OCI-LY7 (cell line): ENCODE data around the gene SELENOM. TPM values are rescaled to one million over a fixed set of nuclear protein-coding genes. Genes with fewer than 3 reads are reported as not detected.
"Not testable (repeated sequence)": the region's sequence is repeated elsewhere in the genome, so short reads cannot be mapped to it uniquely, and the experiment has no call there.

ENCODE experiments used
- BruUV-seq: library from RNA; stranded (reverse); fragments of 400-500 nt; replicated peaks from 2 replicates; lab custom pipeline; 2021; lab: Mats Ljungman, UMichigan
- CTCF ChIA-PET: fragments of 300-600 bp; sonication (Branson Sonifier 250); formaldehyde crosslinking; loops from one replicate; lab custom pipeline; 2022; ENCODE audit warnings: antibody characterized with exemption; ENCODE audit not compliant: unreplicated experiment; lab: Charles Lee
- POLR2A ChIA-PET: fragments of 300-600 bp; sonication (Branson Sonifier 250); formaldehyde crosslinking; loops from one replicate; lab custom pipeline; 2022; ENCODE audit warnings: antibody characterized with exemption; lab: Charles Lee
- DNase-seq: peaks from one replicate; pipeline ENCODE4 v3.0.0-alpha.2; 2015; ENCODE audit warnings: low spot score
- H2AFZ ChIP-seq: fragments of 200-600 bp; sonication (generic), shearing (Covaris generic); 2 replicates; pipeline ENCODE4 v1.6.1; 2014; ENCODE audit warnings: mild to moderate bottlenecking, antibody characterized with exemption, low read length, moderate library complexity
- H3K27ac ChIP-seq: fragments of 200-600 bp; sonication (generic); 2 replicates; pipeline ENCODE4 v1.5.1; 2014; ENCODE audit warnings: mixed run types, low read depth, mild to moderate bottlenecking, moderate library complexity, low read length, inconsistent platforms; ENCODE audit not compliant: poor library complexity, severe bottlenecking
- H3K36me3 ChIP-seq: fragments of 200-600 bp; sonication (generic); 2 replicates; pipeline ENCODE4 v1.6.1; 2014; ENCODE audit warnings: mild to moderate bottlenecking, antibody characterized with exemption, low read length, moderate library complexity, mixed read lengths; ENCODE audit not compliant: insufficient read depth
- H3K4me1 ChIP-seq: fragments of 200-600 bp; sonication (generic); 2 replicates; pipeline ENCODE4 v1.5.1; 2014; ENCODE audit warnings: mild to moderate bottlenecking, low read length; ENCODE audit not compliant: insufficient read depth, poor library complexity, severe bottlenecking
- H3K4me2 ChIP-seq: fragments of 200-600 bp; sonication (generic); 2 replicates; pipeline ENCODE4 v1.6.1; 2014; ENCODE audit warnings: mild to moderate bottlenecking, low read length
- H3K4me3 ChIP-seq: fragments of 200-600 bp; sonication (generic); 2 replicates; pipeline ENCODE4 v1.5.1; 2014; ENCODE audit warnings: mild to moderate bottlenecking, low read depth, low read length; ENCODE audit not compliant: poor library complexity, severe bottlenecking
- H3K79me2 ChIP-seq: fragments of 200-600 bp; sonication (generic); 2 replicates; pipeline ENCODE4 v1.6.1; 2016; ENCODE audit warnings: low read depth, mild to moderate bottlenecking, low read length, moderate library complexity, mixed read lengths; ENCODE audit not compliant: insufficient read depth
- H3K9me2 ChIP-seq: fragments of 200-600 bp; sonication (generic); 2 replicates; pipeline ENCODE4 v1.6.1; 2016; ENCODE audit warnings: mild to moderate bottlenecking, low read length, mixed read lengths; ENCODE audit not compliant: insufficient read depth
- H3K9me3 ChIP-seq: fragments of 200-600 bp; sonication (generic); 2 replicates; pipeline ENCODE4 v1.6.1; 2014; ENCODE audit warnings: mild to moderate bottlenecking, mixed run types, low read length, mixed read lengths
- H4K20me1 ChIP-seq: fragments of 200-600 bp; sonication (generic); 2 replicates; pipeline ENCODE4 v1.6.1; 2014; ENCODE audit warnings: mild to moderate bottlenecking, antibody characterized with exemption, low read length, moderate library complexity, mixed read lengths; ENCODE audit not compliant: insufficient read depth
- CTCF ChIP-seq: fragments of 200-600 bp; sonication (generic); conservative IDR thresholded peaks from 2 replicates; pipeline ENCODE4 v1.5.1; 2014; ENCODE audit warnings: mild to moderate bottlenecking, antibody characterized with exemption, low read length, moderate library complexity, mixed read lengths
- EZH2phosphoT487 ChIP-seq: fragments of 200-600 bp; sonication (generic); IDR thresholded peaks from 2 replicates; pipeline ENCODE4 v1.6.1; 2018; ENCODE audit warnings: low read depth, borderline replicate concordance, mild to moderate bottlenecking, mixed run types, antibody characterized with exemption, low read length, moderate library complexity, mixed read lengths
- intact Hi-C: fragments of 100-400 bp; cut with micrococcal nuclease; formaldehyde crosslinking; loops from one replicate; pipeline ENCODE4 v1.10.0; 2022; ENCODE audit not compliant: unreplicated experiment
- total RNA-seq, 2 experiments: library from RNA; depleted of rRNA in 1 of 2; stranded (reverse); fragments of >200 nt in 1 of 2; shearing (Covaris generic) in 1 of 2; gene quantifications; 2 replicates each; pipeline ENCODE4 v1.2.3, GENCODE V29; 2014 to 2022

The SELENOM gene
- total RNA-seq, 2 experiments from 2014 or later = 0.55 to 1.4 TPM

DNA sequence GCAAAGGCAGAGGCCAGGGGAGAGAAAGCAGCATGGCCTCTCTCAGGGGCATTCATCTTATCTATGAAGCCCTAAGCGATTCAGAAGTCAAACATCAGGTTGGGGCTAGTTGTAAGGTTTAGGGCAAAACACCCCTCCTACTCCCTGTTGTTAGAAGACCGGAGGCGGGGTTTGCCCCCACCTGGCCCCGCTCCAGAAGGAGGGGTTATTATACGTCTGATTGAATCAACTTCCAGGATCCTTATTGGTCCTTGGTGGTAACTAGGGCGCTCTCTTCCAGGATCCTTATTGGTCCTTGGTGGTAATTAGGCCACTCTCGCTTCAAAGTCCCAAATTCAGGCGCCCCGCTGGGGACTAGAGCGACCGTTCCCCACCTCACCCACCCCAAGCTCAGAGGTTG lies 38.4 kb downstream of the SELENOM start:
- DNase-seq = no peak
- Histone ChIP-seq H3K4me3 (no peak overlapping the region), H3K4me1 (peaks cover 9% of the 10 kb centered on the region), H3K36me3 (no peaks in the 10 kb centered on the region), H3K9me3 (no peaks in the 10 kb centered on the region; the same call in 1 of the 2 replicates), H3K9me2 (no peaks in the 10 kb centered on the region), H2AFZ (no peak overlapping the region), H3K27ac (no peak overlapping the region), H3K79me2 (peaks cover 6% of the 10 kb centered on the region; the same call in 1 of the 2 replicates), H3K4me2 (no peak overlapping the region), H4K20me1 (no peaks in the 10 kb centered on the region)
- intact Hi-C loops = no loop called here
- no peak for TF ChIP-seq EZH2phosphoT487
- TF ChIP-seq CTCF = no peak
- POLR2A ChIA-PET = no interaction called here
- CTCF ChIA-PET = no interaction called here
- no TSS peak for BruUV-seq

GRCh38 chr22:31064369-31064768 lies 43.0 kb downstream of the SELENOM start:
- peaks cover 15% of the 10 kb centered on the region for H3K4me1 ChIP-seq
- no peaks in the 10 kb centered on the region; the same call in 1 of the 2 replicates for H3K36me3 ChIP-seq
- H3K27ac ChIP-seq = no peak overlapping the region
- H3K9me3 ChIP-seq = no peaks in the 10 kb centered on the region; the same call in 1 of the 2 replicates
- intact Hi-C loops = no loop called here
- TF ChIP-seq EZH2phosphoT487 (no peak), CTCF (no peak)
- H3K4me2 ChIP-seq = peak overlapping the region; percentile 45
- H3K9me2 ChIP-seq = no peaks in the 10 kb centered on the region
- H3K79me2 ChIP-seq = peaks cover 6% of the 10 kb centered on the region; the same call in 1 of the 2 replicates
- TSS peak; percentile 86 for BruUV-seq
- DNase-seq = no peak
- POLR2A ChIA-PET = interaction anchor here (1.1 to 1.9 kb wide), 4 partner anchors 17 to 95 kb away, joined by 3 to 9 read pairs (median 8); partner anchors contain the start of genes SMTN and TUG1
- H2AFZ ChIP-seq = peak overlapping the region; percentile 96
- H4K20me1 ChIP-seq = no peaks in the 10 kb centered on the region
- CTCF ChIA-PET = interaction anchor here (1.2 to 1.4 kb wide), 2 partner anchors 16 to 21 kb away, joined by 5 to 6 read pairs; partner anchors contain the start of gene SMTN
- peak overlapping the region; percentile 60 for H3K4me3 ChIP-seq

- H3K27ac ChIP-seq = no peak overlapping the region
- no peaks in the 10 kb centered on the region; the same call in 1 of the 2 replicates for H3K36me3 ChIP-seq
- no peak overlapping the region for H3K4me3 ChIP-seq
- no peak overlapping the region; the same call in 1 of the 2 replicates for H2AFZ ChIP-seq
- no peaks in the 10 kb centered on the region; the same call in 1 of the 2 replicates for H3K9me3 ChIP-seq
- peaks cover 15% of the 10 kb centered on the region for H3K4me1 ChIP-seq
- no TSS peak for BruUV-seq
- H3K4me2 ChIP-seq = no peak overlapping the region
- H4K20me1 ChIP-seq = no peaks in the 10 kb centered on the region
- TF ChIP-seq CTCF = no peak
- TF ChIP-seq EZH2phosphoT487 = no peak
- no peaks in the 10 kb centered on the region for H3K9me2 ChIP-seq
- H3K79me2 ChIP-seq = peaks cover 6% of the 10 kb centered on the region; the same call in 1 of the 2 replicates
- ChIA-PET POLR2A (no interaction called here), CTCF (no interaction called here)
- intact Hi-C loops = no loop called here
- no peak for DNase-seq
These were observed 44.7 kb downstream of the SELENOM start for GRCh38 chr22:31062566-31063230.

DNA sequence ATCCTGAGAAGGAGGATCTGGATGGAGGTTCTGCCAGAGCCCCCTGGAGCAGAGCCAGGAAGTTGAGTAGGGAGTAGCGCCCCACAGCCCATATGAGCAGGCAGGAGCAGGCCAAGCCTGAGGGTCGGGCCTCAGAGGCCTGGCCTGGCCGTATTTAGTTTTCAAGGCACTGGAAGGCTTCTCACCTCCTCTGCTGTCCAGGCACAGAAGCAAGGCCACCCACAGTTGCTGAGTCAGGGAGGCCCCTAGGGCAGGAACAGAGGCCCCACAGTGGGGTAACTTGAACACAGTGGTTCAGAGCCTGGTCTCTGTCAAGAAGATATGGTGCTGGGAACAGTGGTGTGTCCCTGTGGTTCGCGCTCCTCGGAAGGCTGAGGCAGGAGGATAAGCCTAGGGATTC lies 47.7 kb downstream of the SELENOM start:
- POLR2A ChIA-PET, H3K27ac ChIP-seq, H2AFZ ChIP-seq: not testable (repeated sequence)

More for the DNA sequence above, 47.7 kb downstream of the SELENOM start:
- H3K9me2 ChIP-seq, CTCF ChIA-PET, H3K4me3 ChIP-seq, DNase-seq, H3K79me2 ChIP-seq, H3K4me1 ChIP-seq, H3K36me3 ChIP-seq, intact Hi-C loops, H3K9me3 ChIP-seq, H4K20me1 ChIP-seq, H3K4me2 ChIP-seq, BruUV-seq: not testable (repeated sequence)
